Measurements from ENCODE around the gene PIWIL4. TPM values are rescaled to one million over a fixed set of nuclear protein-coding genes. Genes with fewer than 3 reads are reported as not detected.

The PIWIL4 gene
- total RNA-seq, 1 experiment from 2014 or later: 3.4 TPM

DNA sequence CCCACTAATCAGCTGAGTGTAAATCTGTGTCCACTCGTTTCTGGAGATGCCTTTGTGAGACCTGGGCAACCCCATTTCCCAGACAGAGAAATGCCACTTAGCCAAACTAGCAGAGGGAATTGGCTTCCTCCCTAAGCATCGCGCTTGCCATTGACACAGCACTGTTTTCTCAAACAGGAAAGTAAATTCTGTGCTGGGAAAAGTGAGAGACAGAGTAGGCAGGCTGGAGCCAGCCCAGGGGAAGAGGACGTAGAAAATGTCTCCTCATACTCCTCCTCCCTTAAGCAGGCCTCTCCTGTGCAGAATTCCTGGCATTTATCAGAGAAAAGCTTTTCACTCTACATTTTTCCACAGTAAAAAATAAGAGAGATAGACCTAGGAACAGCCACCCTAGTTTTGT is 101.9 kb downstream of the PIWIL4 start:
- no peaks in the 10 kb centered on the region for H3K27me3 Mint-ChIP-seq (ENCODE audit: insufficient read depth, unreplicated experiment)
- Histone ChIP-seq H3K4me3 (ENCODE audit: low read depth, low read length) (no peak overlapping the region), H3K27me3 (replicated peaks; ENCODE audit: control insufficient read depth, insufficient read depth, low read length) (no peaks in the 10 kb centered on the region), H3K36me3 (ENCODE audit: control insufficient read depth, insufficient read depth, low read length) (no peaks in the 10 kb centered on the region), H3K4me1 (peaks cover 11% of the 10 kb centered on the region), H3K9me3 (peaks cover 25% of the 10 kb centered on the region)
- no peak overlapping the region for H3K27ac Mint-ChIP-seq (ENCODE audit: unreplicated experiment)
- no peak for DNase-seq
- no peaks in the 10 kb centered on the region for H3K36me3 Mint-ChIP-seq (ENCODE audit: insufficient read depth, unreplicated experiment)
- intact Hi-C loops (cut with micrococcal nuclease; ENCODE audit: unreplicated experiment): no loop called here
- TF ChIP-seq, protein P1, sequence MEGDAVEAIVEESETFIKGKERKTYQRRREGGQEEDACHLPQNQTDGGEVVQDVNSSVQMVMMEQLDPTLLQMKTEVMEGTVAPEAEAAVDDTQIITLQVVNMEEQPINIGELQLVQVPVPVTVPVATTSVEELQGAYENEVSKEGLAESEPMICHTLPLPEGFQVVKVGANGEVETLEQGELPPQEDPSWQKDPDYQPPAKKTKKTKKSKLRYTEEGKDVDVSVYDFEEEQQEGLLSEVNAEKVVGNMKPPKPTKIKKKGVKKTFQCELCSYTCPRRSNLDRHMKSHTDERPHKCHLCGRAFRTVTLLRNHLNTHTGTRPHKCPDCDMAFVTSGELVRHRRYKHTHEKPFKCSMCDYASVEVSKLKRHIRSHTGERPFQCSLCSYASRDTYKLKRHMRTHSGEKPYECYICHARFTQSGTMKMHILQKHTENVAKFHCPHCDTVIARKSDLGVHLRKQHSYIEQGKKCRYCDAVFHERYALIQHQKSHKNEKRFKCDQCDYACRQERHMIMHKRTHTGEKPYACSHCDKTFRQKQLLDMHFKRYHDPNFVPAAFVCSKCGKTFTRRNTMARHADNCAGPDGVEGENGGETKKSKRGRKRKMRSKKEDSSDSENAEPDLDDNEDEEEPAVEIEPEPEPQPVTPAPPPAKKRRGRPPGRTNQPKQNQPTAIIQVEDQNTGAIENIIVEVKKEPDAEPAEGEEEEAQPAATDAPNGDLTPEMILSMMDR (IDR thresholded peaks at IDR 0.05; ENCODE audit: insufficient read depth in 1 of 2, low read depth in 1 of 2, low read length in 1 of 2, severe bottlenecking in 1 of 2, unreplicated experiment in 1 of 2): no peak
- no peak overlapping the region for H3K4me3 Mint-ChIP-seq (ENCODE audit: unreplicated experiment)
- H3K9me3 Mint-ChIP-seq (ENCODE audit: unreplicated experiment): peaks cover 17% of the 10 kb centered on the region
- ChIA-PET POLR2A (no interaction called here), CTCF (no interaction called here)
- BruUV-seq (replicated peaks): no TSS peak
- peaks cover 15% of the 10 kb centered on the region for H3K4me1 Mint-ChIP-seq (ENCODE audit: low read depth, unreplicated experiment)

Other genes with a start within 250 kb of the PIWIL4 start
- 2.7 and 2.8 TPM in 2 replicates for gene GPR83, start 165.9 kb upstream of the PIWIL4 start, total RNA-seq (2022)
- gene MRE11, start 73.5 kb upstream of the PIWIL4 start, total RNA-seq (2022): 64.8 and 80.0 TPM in 2 replicates
- 27.5 and 29.2 TPM in 2 replicates for gene ANKRD49, start 73.4 kb upstream of the PIWIL4 start, total RNA-seq (2022)
- gene C11orf97, start 54.9 kb upstream of the PIWIL4 start, total RNA-seq (2022): not detected in 2 replicates
- 24.5 and 25.0 TPM in 2 replicates for gene FUT4, start 23.4 kb upstream of the PIWIL4 start, total RNA-seq (2022)
- 60.8 and 64.6 TPM in 2 replicates for gene AMOTL1, start 201.0 kb downstream of the PIWIL4 start, total RNA-seq (2022)

All from Caco-2 (cell line).